Measurements from ENCODE around the gene DDTL. TPM values are rescaled to one million over a fixed set of nuclear protein-coding genes. Genes with fewer than 3 reads are reported as not detected.

The DDTL gene
- total and polyA plus RNA-seq, 2 of the 8 experiments (the other 6 are each of a cell fraction or from before 2014, with no cell fraction given) = 2.1 to 3.1 TPM

- TF ChIP-seq SUZ12 (IDR thresholded peaks at IDR 0.05; ENCODE audit: low read length) (no peak), YY1 (IDR thresholded peaks at IDR 0.05; ENCODE audit: low read depth, low read length) (no peak), BACH1 (IDR thresholded peaks at IDR 0.05; ENCODE audit: low read length) (no peak)
These were observed 41.6 kb upstream of the DDTL start (continued) for GRCh38 chr22:23925020-23925606.

Measured in H1 (cell line).